ENCODE results near the gene CAMP. TPM values are rescaled to one million over a fixed set of nuclear protein-coding genes. Genes with fewer than 3 reads are reported as not detected.

The CAMP gene
- total and polyA plus RNA-seq, 2 of the 13 experiments (the other 11 are each of a cell fraction or from before 2014, with no cell fraction given): not detected

DNA sequence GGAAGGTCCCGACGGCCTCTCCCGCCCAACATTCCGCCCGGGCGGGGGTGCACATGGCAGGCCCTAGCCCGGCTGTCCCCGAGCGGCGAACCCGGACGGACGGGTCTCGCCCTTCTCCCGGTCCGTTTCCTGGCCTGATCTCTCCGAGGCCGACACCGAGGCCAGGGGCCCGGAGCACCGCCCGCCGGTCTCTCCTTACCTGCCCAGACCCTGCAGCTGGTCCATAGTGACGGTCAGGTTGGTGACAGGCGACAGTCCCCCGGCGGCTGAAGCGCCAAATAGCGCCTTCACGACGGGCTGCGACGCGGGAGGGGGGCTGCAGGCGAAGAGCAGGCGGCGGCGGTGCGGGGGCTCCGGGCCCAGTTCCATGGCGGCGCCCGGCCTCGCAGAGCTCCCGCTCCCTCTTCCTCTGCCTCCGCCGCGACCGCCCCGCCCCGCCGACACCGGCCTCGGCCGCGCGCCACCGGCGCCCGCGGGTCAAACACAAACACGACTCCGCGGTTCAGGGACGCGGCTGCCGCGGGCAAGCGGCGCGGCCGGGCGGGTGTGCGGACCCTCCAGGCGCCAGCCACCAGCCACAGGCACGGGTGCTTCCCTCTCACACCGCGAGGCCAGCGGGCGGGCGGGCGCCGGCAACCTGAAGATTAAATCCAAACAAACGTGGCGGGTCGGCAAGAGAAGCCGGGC is 35.6 kb upstream of the CAMP start (continued):
- TF ChIP-seq, protein P1, sequence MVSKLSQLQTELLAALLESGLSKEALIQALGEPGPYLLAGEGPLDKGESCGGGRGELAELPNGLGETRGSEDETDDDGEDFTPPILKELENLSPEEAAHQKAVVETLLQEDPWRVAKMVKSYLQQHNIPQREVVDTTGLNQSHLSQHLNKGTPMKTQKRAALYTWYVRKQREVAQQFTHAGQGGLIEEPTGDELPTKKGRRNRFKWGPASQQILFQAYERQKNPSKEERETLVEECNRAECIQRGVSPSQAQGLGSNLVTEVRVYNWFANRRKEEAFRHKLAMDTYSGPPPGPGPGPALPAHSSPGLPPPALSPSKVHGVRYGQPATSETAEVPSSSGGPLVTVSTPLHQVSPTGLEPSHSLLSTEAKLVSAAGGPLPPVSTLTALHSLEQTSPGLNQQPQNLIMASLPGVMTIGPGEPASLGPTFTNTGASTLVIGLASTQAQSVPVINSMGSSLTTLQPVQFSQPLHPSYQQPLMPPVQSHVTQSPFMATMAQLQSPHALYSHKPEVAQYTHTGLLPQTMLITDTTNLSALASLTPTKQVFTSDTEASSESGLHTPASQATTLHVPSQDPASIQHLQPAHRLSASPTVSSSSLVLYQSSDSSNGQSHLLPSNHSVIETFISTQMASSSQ (IDR thresholded peaks at IDR 0.05; ENCODE audit: low read depth): no peak
- TF ChIP-seq, protein P1 (CRISPR knock-in tag; IDR thresholded peaks at IDR 0.05; ENCODE audit: borderline replicate concordance): 0 out of 2 replicates have a peak, but pooled peaks have one; percentile 23
- 0 out of 2 replicates have a peak, but pooled peaks have one; percentile 56 for TF ChIP-seq REL (CRISPR knock-in tag; conservative IDR thresholded peaks at IDR 0.05)
- no peak for TF ChIP-seq POLR2A (IDR thresholded peaks at IDR 0.05; ENCODE audit: insufficient read depth in 1 of 2, low read depth in 2 of 2, low read length in 2 of 2)
- TF ChIP-seq, protein P2, sequence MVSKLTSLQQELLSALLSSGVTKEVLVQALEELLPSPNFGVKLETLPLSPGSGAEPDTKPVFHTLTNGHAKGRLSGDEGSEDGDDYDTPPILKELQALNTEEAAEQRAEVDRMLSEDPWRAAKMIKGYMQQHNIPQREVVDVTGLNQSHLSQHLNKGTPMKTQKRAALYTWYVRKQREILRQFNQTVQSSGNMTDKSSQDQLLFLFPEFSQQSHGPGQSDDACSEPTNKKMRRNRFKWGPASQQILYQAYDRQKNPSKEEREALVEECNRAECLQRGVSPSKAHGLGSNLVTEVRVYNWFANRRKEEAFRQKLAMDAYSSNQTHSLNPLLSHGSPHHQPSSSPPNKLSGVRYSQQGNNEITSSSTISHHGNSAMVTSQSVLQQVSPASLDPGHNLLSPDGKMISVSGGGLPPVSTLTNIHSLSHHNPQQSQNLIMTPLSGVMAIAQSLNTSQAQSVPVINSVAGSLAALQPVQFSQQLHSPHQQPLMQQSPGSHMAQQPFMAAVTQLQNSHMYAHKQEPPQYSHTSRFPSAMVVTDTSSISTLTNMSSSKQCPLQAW (CRISPR knock-in tag; IDR thresholded peaks at IDR 0.05): no peak
- TF ChIP-seq RAD51 (IDR thresholded peaks at IDR 0.05; ENCODE audit: borderline replicate concordance): no peak
- TF ChIP-seq, protein P3, sequence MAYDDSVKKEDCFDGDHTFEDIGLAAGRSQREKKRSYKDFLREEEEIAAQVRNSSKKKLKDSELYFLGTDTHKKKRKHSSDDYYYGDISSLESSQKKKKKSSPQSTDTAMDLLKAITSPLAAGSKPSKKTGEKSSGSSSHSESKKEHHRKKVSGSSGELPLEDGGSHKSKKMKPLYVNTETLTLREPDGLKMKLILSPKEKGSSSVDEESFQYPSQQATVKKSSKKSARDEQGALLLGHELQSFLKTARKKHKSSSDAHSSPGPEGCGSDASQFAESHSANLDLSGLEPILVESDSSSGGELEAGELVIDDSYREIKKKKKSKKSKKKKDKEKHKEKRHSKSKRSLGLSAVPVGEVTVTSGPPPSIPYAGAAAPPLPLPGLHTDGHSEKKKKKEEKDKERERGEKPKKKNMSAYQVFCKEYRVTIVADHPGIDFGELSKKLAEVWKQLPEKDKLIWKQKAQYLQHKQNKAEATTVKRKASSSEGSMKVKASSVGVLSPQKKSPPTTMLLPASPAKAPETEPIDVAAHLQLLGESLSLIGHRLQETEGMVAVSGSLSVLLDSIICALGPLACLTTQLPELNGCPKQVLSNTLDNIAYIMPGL (CRISPR knock-in tag; IDR thresholded peaks at IDR 0.05; ENCODE audit: borderline replicate concordance in 1 of 2, low read depth in 1 of 2): no peak; a peak in 1 of 4 replicates
- TF ChIP-seq SMARCC2 (IDR thresholded peaks at IDR 0.05): no peak
- TF ChIP-seq, protein P4, sequence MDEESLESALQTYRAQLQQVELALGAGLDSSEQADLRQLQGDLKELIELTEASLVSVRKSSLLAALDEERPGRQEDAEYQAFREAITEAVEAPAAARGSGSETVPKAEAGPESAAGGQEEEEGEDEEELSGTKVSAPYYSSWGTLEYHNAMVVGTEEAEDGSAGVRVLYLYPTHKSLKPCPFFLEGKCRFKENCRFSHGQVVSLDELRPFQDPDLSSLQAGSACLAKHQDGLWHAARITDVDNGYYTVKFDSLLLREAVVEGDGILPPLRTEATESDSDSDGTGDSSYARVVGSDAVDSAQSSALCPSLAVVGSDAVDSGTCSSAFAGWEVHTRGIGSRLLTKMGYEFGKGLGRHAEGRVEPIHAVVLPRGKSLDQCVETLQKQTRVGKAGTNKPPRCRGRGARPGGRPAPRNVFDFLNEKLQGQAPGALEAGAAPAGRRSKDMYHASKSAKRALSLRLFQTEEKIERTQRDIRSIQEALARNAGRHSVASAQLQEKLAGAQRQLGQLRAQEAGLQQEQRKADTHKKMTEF (CRISPR knock-in tag; IDR thresholded peaks at IDR 0.05): peak; percentile 14; the same call in 1 of the 2 replicates
- 0 out of 2 replicates have a peak, but pooled peaks have one; percentile 46 for TF ChIP-seq ARNTL (CRISPR knock-in tag; IDR thresholded peaks at IDR 0.05)
- TF ChIP-seq, protein P5, sequence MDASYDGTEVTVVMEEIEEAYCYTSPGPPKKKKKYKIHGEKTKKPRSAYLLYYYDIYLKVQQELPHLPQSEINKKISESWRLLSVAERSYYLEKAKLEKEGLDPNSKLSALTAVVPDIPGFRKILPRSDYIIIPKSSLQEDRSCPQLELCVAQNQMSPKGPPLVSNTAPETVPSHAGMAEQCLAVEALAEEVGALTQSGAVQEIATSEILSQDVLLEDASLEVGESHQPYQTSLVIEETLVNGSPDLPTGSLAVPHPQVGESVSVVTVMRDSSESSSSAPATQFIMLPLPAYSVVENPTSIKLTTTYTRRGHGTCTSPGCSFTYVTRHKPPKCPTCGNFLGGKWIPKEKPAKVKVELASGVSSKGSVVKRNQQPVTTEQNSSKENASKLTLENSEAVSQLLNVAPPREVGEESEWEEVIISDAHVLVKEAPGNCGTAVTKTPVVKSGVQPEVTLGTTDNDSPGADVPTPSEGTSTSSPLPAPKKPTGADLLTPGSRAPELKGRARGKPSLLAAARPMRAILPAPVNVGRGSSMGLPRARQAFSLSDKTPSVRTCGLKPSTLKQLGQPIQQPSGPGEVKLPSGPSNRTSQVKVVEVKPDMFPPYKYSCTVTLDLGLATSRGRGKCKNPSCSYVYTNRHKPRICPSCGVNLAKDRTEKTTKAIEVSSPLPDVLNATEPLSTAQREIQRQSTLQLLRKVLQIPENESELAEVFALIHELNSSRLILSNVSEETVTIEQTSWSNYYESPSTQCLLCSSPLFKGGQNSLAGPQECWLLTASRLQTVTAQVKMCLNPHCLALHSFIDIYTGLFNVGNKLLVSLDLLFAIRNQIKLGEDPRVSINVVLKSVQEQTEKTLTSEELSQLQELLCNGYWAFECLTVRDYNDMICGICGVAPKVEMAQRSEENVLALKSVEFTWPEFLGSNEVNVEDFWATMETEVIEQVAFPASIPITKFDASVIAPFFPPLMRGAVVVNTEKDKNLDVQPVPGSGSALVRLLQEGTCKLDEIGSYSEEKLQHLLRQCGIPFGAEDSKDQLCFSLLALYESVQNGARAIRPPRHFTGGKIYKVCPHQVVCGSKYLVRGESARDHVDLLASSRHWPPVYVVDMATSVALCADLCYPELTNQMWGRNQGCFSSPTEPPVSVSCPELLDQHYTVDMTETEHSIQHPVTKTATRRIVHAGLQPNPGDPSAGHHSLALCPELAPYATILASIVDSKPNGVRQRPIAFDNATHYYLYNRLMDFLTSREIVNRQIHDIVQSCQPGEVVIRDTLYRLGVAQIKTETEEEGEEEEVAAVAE (CRISPR knock-in tag; IDR thresholded peaks at IDR 0.05; ENCODE audit: borderline replicate concordance): no peak
- TF ChIP-seq ZBTB1 (CRISPR knock-in tag; IDR thresholded peaks at IDR 0.05; ENCODE audit: borderline replicate concordance): no peak
- no peak for TF ChIP-seq SIN3B (IDR thresholded peaks at IDR 0.05; ENCODE audit: low read length)
- no peak for TF ChIP-seq TGIF2 (CRISPR knock-in tag; IDR thresholded peaks at IDR 0.05)
- TF ChIP-seq BORCS8-MEF2B (CRISPR knock-in tag; IDR thresholded peaks at IDR 0.05): no peak; the same call in 1 of the 2 replicates

Data from HepG2 (cell line).